Endothelial cell of umbilical vein (primary cell): ENCODE results near the gene AGMAT. TPM values are rescaled to one million over a fixed set of nuclear protein-coding genes. Genes with fewer than 3 reads are reported as not detected.

Experiments used
- BruUV-seq: library from RNA; stranded (reverse); fragments of 400-500 nt; replicated peaks from 2 replicates; lab custom pipeline; 2021; lab: Mats Ljungman, UMichigan
- CTCF ChIA-PET: fragments of 300-600, 350-600 bp; sonication (Branson Sonifier 250); formaldehyde crosslinking; loops from one replicate; lab custom pipeline; 2021; ENCODE audit warnings: antibody characterized with exemption, inconsistent platforms; lab: Charles Lee
- POLR2A ChIA-PET: fragments of 300-600, 350-600 bp; sonication (Branson Sonifier 250); formaldehyde crosslinking; loops from one replicate; lab custom pipeline; 2021; ENCODE audit warnings: antibody characterized with exemption, inconsistent platforms; lab: Charles Lee
- DNase-seq: peaks from one replicate; pipeline ENCODE4 v3.0.0-alpha.2; 2011; ENCODE audit warnings: low read depth, low spot score
- FAIRE-seq: peaks from 2 replicates; lab custom pipeline; 2011; peaks lifted over from hg19 to GRCh38; lab: Jason Lieb, UNC
- H2AFZ ChIP-seq: 2 replicates; pipeline ENCODE4 v1.6.0; 2012; ENCODE audit warnings: low read depth, low read length, control low read depth, inconsistent platforms
- H3K27ac ChIP-seq: 2 replicates; pipeline ENCODE4 v1.5.1; 2011; ENCODE audit warnings: low read depth, mild to moderate bottlenecking, control low read depth, low read length, moderate library complexity; ENCODE audit not compliant: insufficient read depth
- H3K27me3 ChIP-seq, 2 experiments: 2 replicates each; pipeline versions ENCODE4 v1.6.0 to v1.6.1; 2011; ENCODE audit warnings: low read length in 2 of 2, mixed read lengths in 1 of 2; ENCODE audit not compliant: control insufficient read depth in 2 of 2, insufficient read depth in 2 of 2
- H3K36me3 ChIP-seq, 2 experiments: 2 replicates in 1 of 2; 3 replicates in 1 of 2; pipeline ENCODE4 v1.5.1; 2011; ENCODE audit warnings: low read length in 2 of 2, mild to moderate bottlenecking in 1 of 2, moderate library complexity in 1 of 2; ENCODE audit not compliant: control insufficient read depth in 2 of 2, insufficient read depth in 2 of 2; ENCODE audit errors: extremely low read depth in 1 of 2
- H3K4me1 ChIP-seq: 3 replicates; pipeline ENCODE4 v1.5.1; 2011; ENCODE audit warnings: mild to moderate bottlenecking, low read length; ENCODE audit not compliant: control insufficient read depth, insufficient read depth; ENCODE audit errors: extremely low read depth
- H3K4me2 ChIP-seq: 2 replicates; pipeline ENCODE4 v1.6.1; 2011; ENCODE audit warnings: low read length, control low read depth, mixed read lengths; ENCODE audit not compliant: insufficient read depth
- H3K4me3 ChIP-seq, 3 experiments: fragments of 200-600 bp in 1 of 3; sonication (generic), shearing (Covaris generic) in 1 of 3; replicated peaks in 1 of 3; 2 replicates each; pipeline ENCODE4 v1.5.1; 2011 to 2016; ENCODE audit warnings: control low read depth in 3 of 3, low read length in 3 of 3, mild to moderate bottlenecking in 2 of 3, inconsistent platforms in 1 of 3, low read depth in 1 of 3, moderate library complexity in 1 of 3; ENCODE audit not compliant: insufficient read depth in 1 of 3
- H3K79me2 ChIP-seq: 2 replicates; pipeline ENCODE4 v1.6.0; 2012; ENCODE audit warnings: low read length, inconsistent platforms; ENCODE audit not compliant: control insufficient read depth, insufficient read depth
- H3K9ac ChIP-seq: replicated peaks from 2 replicates; pipeline ENCODE3; 2011; ENCODE audit warnings: low read length, control low read depth; ENCODE audit not compliant: insufficient read depth; ENCODE audit errors: extremely low read depth
- H3K9me1 ChIP-seq: replicated peaks from 3 replicates; pipeline ENCODE4 v1.6.0; 2011; ENCODE audit warnings: mild to moderate bottlenecking, low read length; ENCODE audit not compliant: control insufficient read depth, insufficient read depth; ENCODE audit errors: extremely low read depth
- H3K9me3 ChIP-seq: replicated peaks from 2 replicates; pipeline ENCODE4 v1.5.1; 2012; ENCODE audit warnings: low read length, inconsistent platforms; ENCODE audit not compliant: control insufficient read depth, insufficient read depth
- H4K20me1 ChIP-seq: replicated peaks from 2 replicates; pipeline ENCODE3; 2011; ENCODE audit warnings: mild to moderate bottlenecking, low read length; ENCODE audit not compliant: control insufficient read depth, insufficient read depth; ENCODE audit errors: extremely low read depth
- EZH2 ChIP-seq: IDR thresholded peaks from 2 replicates; pipeline ENCODE4 v1.6.1; 2012; ENCODE audit warnings: borderline replicate concordance, low read depth, mild to moderate bottlenecking, moderate library complexity, low read length, inconsistent platforms; ENCODE audit not compliant: severe bottlenecking
- FOS ChIP-seq: IDR thresholded peaks from 2 replicates; pipeline ENCODE4 v1.6.1; 2011; ENCODE audit warnings: mild to moderate bottlenecking, low read length, moderate library complexity, borderline replicate concordance; ENCODE audit not compliant: insufficient read depth
- GATA2 ChIP-seq: IDR thresholded peaks from 2 replicates; pipeline ENCODE4 v1.7.0; 2011; ENCODE audit warnings: low read depth, mild to moderate bottlenecking, moderate library complexity, mixed read lengths, low read length; ENCODE audit not compliant: insufficient read length, insufficient read depth
- JUN ChIP-seq: IDR thresholded peaks from 2 replicates; pipeline ENCODE4 v1.6.1; 2011; ENCODE audit warnings: borderline replicate concordance, low read depth; ENCODE audit not compliant: insufficient read length, insufficient read depth
- MAX ChIP-seq: IDR thresholded peaks from 2 replicates; pipeline ENCODE4 v1.6.1; 2011; ENCODE audit not compliant: insufficient read depth, insufficient read length
- MYC ChIP-seq: IDR thresholded peaks from one replicate; pipeline ENCODE4 v1.6.1; 2011; ENCODE audit warnings: mild to moderate bottlenecking, low read depth, low read length
- POLR2A ChIP-seq: IDR thresholded peaks from 2 replicates; pipeline ENCODE4 v1.6.1; 2012; ENCODE audit warnings: low read depth, mild to moderate bottlenecking, control low read depth, low read length
- POLR2AphosphoS5 ChIP-seq: IDR thresholded peaks from 2 replicates; pipeline ENCODE4 v1.6.1; 2012; ENCODE audit warnings: low read depth, mild to moderate bottlenecking, control low read depth, low read length, moderate library complexity; ENCODE audit not compliant: insufficient read depth
- dilution Hi-C: fragments of 300-500 bp; cut with MboI; formaldehyde crosslinking; loops from one replicate; pipeline ENCODE4 v1.15.0; 2019; ENCODE audit warnings: low sequenced_read_pairs; ENCODE audit not compliant: extremely low pct_ligation_motif_present
- intact Hi-C: fragments of 100-400 bp; cut with micrococcal nuclease; formaldehyde crosslinking; loops from one replicate; pipeline ENCODE4 v1.10.0; 2022
- polyA plus RNA-seq, 4 experiments: library from polyadenylated mRNA; depleted of rRNA in 3 of 4; stranded (reverse) in 3 of 4; unstranded in 1 of 4; fragments of >200 nt; gene quantifications; 2 replicates each; pipeline versions ENCODE4 v1.2.1 to v1.2.3, GENCODE V29; 2011 to 2012; ENCODE audit warnings: missing spikeins in 1 of 4
- total RNA-seq: library from RNA; stranded (reverse); gene quantifications from 2 replicates; pipeline ENCODE4 v1.2.3, GENCODE V29; 2021
- TF ChIP-seq, protein P1 (sequence below), 2 donors: IDR thresholded peaks; 1 replicate in 1 of 2; 2 replicates in 1 of 2; pipeline ENCODE4 v1.5.1; 2011; ENCODE audit warnings: low read length in 2 of 2, mild to moderate bottlenecking in 2 of 2, moderate library complexity in 2 of 2, control low read depth in 1 of 2, inconsistent platforms in 1 of 2, low read depth in 1 of 2; ENCODE audit not compliant: insufficient read depth in 1 of 2; ENCODE audit errors: extremely low read depth in 1 of 2

The AGMAT gene
- total and polyA plus RNA-seq, 2 donors (not counting 3 experiments of a cell fraction or from before 2014, with no cell fraction given), result 0.39 to 1.9 TPM

DNA sequence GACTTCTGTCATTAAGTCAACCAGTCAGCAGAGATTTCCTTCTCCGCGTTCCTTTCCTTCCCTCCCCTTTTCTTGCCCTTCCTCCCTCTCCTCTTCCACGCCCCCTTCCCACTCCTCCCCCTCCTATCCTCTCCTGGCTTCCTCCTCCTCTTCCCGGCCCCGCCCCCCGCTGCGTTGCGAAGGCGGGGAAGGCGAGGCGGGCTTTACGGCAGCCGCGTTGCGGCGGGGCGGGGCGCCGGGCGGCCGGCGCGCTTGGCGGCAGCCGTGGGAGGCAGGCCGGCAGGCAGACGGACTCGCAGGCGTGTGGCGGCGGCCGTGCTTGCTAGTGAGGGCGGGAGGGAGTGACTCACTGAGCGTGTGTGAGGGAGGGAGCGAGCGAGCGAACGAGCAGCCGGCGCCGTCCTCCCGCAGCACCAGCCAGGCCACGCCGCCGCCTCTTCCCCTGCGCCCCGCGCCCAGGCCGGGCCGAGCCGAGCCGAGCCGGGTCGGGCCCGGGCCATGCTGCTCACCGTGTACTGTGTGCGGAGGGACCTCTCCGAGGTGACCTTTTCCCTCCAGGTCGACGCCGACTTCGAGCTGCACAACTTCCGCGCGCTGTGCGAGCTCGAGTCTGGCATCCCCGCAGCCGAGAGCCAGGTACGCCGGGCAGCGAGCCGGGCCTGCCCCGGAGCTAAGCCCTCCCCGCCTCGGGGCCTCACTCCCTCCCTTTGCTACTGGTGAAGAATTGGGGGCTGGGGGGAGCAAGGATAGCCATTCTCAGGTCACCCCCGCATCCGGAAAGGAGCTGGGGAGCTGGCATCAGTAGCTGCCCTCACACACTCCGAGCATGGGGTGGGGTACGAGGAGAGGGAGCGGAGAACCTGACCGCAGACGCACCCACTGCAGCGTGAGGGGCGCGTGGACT, 32.6 kb upstream of the AGMAT start, which contains the start of gene DDI2:
Gene DDI2, plus strand, starts transcription at position 286 of the 904 bp plus-strand sequence. Its CDS starts 213 bp downstream, at position 499.
- FAIRE-seq (peak; percentile 87), DNase-seq (peak; percentile 98)
- H4K20me1 ChIP-seq, result no peaks in the 10 kb centered on the region
- POLR2A ChIA-PET, result interaction anchor here (0.6 to 1.3 kb wide), 3 partner anchors 47 to 131 kb away, joined by 4 to 8 read pairs (median 6); no protein-coding TSS in a partner anchor
- H3K4me3 ChIP-seq, result peak within 1 kb of the TSS; percentile 54 to 87 (median 75)
- dilution Hi-C loops, result no loop called here
- peak within 1 kb of the TSS; percentile 80 for H3K9ac ChIP-seq
- CTCF ChIA-PET, result interaction anchor here (0.9 to 1.0 kb wide), 3 partner anchors 16 to 73 kb away, joined by 3 to 4 read pairs (median 3); no protein-coding TSS in a partner anchor
- no peaks in the 10 kb centered on the region for H3K36me3 ChIP-seq
- TF ChIP-seq GATA2 (no peak), EZH2 (no peak), MYC (peak; percentile 69), JUN (no peak), POLR2AphosphoS5 (peak; percentile 87), MAX (peak; percentile 21), FOS (peak; percentile 62), POLR2A (peak; percentile 64)
- TF ChIP-seq, protein P1, sequence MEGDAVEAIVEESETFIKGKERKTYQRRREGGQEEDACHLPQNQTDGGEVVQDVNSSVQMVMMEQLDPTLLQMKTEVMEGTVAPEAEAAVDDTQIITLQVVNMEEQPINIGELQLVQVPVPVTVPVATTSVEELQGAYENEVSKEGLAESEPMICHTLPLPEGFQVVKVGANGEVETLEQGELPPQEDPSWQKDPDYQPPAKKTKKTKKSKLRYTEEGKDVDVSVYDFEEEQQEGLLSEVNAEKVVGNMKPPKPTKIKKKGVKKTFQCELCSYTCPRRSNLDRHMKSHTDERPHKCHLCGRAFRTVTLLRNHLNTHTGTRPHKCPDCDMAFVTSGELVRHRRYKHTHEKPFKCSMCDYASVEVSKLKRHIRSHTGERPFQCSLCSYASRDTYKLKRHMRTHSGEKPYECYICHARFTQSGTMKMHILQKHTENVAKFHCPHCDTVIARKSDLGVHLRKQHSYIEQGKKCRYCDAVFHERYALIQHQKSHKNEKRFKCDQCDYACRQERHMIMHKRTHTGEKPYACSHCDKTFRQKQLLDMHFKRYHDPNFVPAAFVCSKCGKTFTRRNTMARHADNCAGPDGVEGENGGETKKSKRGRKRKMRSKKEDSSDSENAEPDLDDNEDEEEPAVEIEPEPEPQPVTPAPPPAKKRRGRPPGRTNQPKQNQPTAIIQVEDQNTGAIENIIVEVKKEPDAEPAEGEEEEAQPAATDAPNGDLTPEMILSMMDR (IDR thresholded peaks at IDR 0.05; ENCODE audit: extremely low read depth in 1 of 2, insufficient read depth in 1 of 2, low read depth in 1 of 2, low read length in 2 of 2), result no peak
- intact Hi-C loops, result loop anchor here (1.0 to 10.0 kb wide), 6 partner anchors 14 to 227 kb away; partner anchors contain the start of genes AGMAT, DNAJC16, PLEKHM2 and SPEN
- H3K9me3 ChIP-seq, result no peaks in the 10 kb centered on the region
- no peaks in the 10 kb centered on the region for H3K9me1 ChIP-seq
- H3K79me2 ChIP-seq, result peaks cover 48% of the 10 kb centered on the region
- no peaks in the 10 kb centered on the region for H3K27me3 ChIP-seq
- no TSS peak for BruUV-seq
- peak within 1 kb of the TSS; percentile 95 for H3K4me2 ChIP-seq
- H3K27ac ChIP-seq, result peak within 1 kb of the TSS; percentile 56
- peak within 1 kb of the TSS; percentile 89 for H2AFZ ChIP-seq
- H3K4me1 ChIP-seq, result peaks cover 27% of the 10 kb centered on the region
